ENCODE data around the gene MCRIP2. TPM values are rescaled to one million over a fixed set of nuclear protein-coding genes. Genes with fewer than 3 reads are reported as not detected.

MCRIP2 gene
- total RNA-seq, 1 experiment from 2014 or later, result 44.6 TPM

DNA sequence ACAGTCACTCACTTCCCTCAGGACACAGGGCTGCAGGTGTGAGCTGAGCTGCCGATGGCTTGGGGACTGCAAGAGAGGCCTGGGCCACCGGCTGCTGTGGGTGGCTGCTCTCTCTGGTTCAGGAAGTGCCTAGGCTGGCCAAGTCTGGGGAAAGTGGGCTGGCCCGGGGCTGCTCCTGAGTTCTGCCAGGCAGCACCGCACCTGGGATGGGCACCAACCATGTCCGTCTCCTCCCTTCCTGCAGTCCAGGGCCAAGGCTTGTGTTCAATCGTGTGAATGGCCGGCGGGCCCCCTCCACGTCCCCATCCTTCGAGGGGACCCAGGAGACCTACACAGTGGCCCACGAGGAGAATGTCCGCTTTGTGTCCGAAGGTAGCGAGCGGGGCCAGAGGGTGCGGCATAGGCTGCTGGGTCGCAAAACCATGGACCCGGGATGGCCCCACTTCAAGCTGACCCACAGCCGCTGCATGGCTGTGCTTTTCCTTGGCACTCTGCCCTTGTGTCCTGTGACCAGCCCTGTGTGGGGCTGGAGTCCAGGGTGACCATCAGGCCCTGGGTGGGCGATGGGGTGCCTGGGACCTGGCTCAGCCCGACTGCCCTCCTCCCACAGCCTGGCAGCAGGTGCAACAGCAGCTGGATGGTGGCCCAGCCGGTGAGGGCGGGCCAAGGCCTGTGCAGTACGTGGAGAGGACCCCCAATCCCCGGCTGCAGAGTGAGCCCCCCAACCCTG is 5.7 kb downstream of the MCRIP2 start:
- BruUV-seq (replicated peaks), result no TSS peak
- Mint-ChIP-seq H3K4me1 (ENCODE audit: insufficient read depth, unreplicated experiment) (peaks cover 17% of the 10 kb centered on the region), H3K4me3 (ENCODE audit: unreplicated experiment) (peak overlapping the region; percentile 38), H3K27ac (ENCODE audit: low read depth, unreplicated experiment) (no peak overlapping the region), H3K27me3 (ENCODE audit: insufficient read depth, unreplicated experiment) (no peaks in the 10 kb centered on the region), H3K9me3 (ENCODE audit: unreplicated experiment) (no peaks in the 10 kb centered on the region), H3K36me3 (ENCODE audit: insufficient read depth, unreplicated experiment) (peaks cover 35% of the 10 kb centered on the region)
- intact Hi-C loops (cut with micrococcal nuclease), result no loop called here
- ChIA-PET CTCF (interaction anchor here (0.5 to 1.4 kb wide), 8 partner anchors 12 to 77 kb away, joined by 3 to 7 read pairs (median 3); partner anchors contain the start of gene WDR24), POLR2A (interaction anchor here (0.9 to 2.8 kb wide), 9 partner anchors 10 to 68 kb away, joined by 3 to 17 read pairs (median 6); partner anchors contain the start of genes JMJD8, METTL26, RAB40C and RHOT2)
- no peak for DNase-seq (ENCODE audit: unreplicated experiment)
- TF ChIP-seq, protein P1, sequence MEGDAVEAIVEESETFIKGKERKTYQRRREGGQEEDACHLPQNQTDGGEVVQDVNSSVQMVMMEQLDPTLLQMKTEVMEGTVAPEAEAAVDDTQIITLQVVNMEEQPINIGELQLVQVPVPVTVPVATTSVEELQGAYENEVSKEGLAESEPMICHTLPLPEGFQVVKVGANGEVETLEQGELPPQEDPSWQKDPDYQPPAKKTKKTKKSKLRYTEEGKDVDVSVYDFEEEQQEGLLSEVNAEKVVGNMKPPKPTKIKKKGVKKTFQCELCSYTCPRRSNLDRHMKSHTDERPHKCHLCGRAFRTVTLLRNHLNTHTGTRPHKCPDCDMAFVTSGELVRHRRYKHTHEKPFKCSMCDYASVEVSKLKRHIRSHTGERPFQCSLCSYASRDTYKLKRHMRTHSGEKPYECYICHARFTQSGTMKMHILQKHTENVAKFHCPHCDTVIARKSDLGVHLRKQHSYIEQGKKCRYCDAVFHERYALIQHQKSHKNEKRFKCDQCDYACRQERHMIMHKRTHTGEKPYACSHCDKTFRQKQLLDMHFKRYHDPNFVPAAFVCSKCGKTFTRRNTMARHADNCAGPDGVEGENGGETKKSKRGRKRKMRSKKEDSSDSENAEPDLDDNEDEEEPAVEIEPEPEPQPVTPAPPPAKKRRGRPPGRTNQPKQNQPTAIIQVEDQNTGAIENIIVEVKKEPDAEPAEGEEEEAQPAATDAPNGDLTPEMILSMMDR (IDR thresholded peaks at IDR 0.05; ENCODE audit: unreplicated experiment), result no peak

DNA sequence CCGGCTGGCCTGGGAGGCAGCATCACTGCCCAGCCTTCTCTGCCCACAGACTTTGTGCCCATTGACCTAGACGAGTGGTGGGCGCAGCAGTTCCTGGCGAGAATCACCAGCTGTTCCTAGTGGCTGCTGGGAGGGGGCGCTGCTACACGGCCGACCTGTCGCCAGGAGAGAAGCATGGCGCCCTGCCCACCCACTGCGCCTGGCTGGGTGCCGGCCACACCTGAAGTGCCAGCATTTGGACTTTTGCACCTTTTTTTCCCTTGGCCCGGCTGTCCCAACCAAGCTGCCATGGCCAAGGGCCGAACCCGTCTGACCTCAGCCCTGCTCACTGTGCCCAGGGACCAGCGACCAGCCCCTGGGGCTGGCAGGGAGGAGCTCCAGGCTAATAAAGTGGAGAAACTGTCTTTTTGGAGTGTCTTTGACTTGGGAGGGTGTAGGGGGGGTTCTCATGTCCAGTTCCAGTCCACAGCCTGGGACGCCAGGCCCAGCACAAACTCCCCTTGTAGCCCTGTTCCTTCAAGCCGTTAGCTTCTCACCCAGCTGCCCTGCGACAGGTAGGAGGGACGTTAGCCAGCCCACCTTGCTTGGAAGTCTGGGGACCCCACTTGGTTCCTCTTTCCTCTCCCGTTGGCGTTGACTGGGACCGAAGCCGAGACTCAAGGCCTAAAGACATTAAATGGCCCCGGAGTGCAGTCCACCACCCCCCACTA is 6.6 kb downstream of the MCRIP2 start:
- intact Hi-C loops (cut with micrococcal nuclease), result loop anchor here (2.0 kb wide), 1 partner anchor 59 kb away; no protein-coding TSS in a partner anchor
- Mint-ChIP-seq H3K36me3 (ENCODE audit: insufficient read depth, unreplicated experiment) (peaks cover 32% of the 10 kb centered on the region), H3K4me3 (ENCODE audit: unreplicated experiment) (peak overlapping the region; percentile 74), H3K27me3 (ENCODE audit: insufficient read depth, unreplicated experiment) (no peaks in the 10 kb centered on the region), H3K4me1 (ENCODE audit: insufficient read depth, unreplicated experiment) (peaks cover 17% of the 10 kb centered on the region), H3K27ac (ENCODE audit: low read depth, unreplicated experiment) (peak overlapping the region; percentile 88), H3K9me3 (ENCODE audit: unreplicated experiment) (no peaks in the 10 kb centered on the region)
- ChIA-PET POLR2A (interaction anchor here (0.6 to 2.8 kb wide), 12 partner anchors 11 to 78 kb away, joined by 3 to 17 read pairs (median 4); partner anchors contain the start of genes CCDC78, JMJD8, METTL26 and RAB40C), CTCF (interaction anchor here (0.5 to 1.4 kb wide), 13 partner anchors 11 to 647 kb away, joined by 3 to 7 read pairs (median 3); partner anchors contain the start of gene WDR24)
- BruUV-seq (replicated peaks), result TSS peak; percentile 17
- DNase-seq (ENCODE audit: unreplicated experiment), result peak; percentile 63
- TF ChIP-seq, protein P1 (IDR thresholded peaks at IDR 0.05; ENCODE audit: unreplicated experiment), result peak; percentile 62

DNA sequence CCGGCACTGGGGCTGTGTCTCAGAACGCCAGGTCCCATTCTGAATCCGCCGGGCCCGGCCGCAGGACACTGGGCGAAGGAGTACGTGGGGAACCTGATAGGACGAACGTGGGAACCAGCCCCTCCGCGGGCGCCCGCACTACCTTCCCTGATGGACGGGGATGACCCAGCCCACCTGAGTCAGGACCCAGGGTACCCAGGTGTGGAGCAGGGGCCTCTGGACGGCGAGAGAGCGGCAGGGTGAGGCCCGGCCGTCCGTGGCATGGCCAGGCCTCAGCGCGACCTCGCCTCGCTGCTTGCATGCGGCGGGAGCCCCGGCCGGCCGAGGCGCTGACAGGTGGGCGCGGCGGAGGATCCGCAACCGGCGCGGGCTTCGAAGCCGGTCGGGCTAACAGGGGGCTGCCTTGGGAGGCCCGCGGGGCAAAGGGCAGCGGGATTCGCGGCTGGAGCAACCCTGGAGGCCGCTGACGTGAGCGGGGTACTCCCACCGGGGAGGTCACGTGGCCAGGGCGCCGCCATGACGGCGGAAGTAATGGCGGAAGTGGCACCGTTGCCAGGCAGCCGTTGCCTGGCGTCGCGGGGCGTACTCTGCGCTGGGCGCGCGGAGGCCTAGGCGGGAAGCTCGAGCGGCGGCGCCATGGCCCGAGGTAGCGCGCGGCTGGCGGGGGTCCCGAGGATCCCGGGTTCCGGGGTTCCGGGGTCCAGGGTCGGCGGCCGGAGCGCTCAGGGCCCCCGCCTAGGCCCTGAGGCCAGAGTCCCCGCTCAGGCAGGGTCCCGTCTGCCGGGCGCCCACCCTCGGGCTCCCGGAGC is 7.4 kb downstream of the MCRIP2 start, which contains the start of gene WDR90:
WDR90 (plus strand) TSS at position 585 of the 809 bp plus-strand sequence; CDS start at position 637, 52 bp downstream.
- Mint-ChIP-seq H3K27me3 (ENCODE audit: insufficient read depth, unreplicated experiment) (no peaks in the 10 kb centered on the region), H3K9me3 (ENCODE audit: unreplicated experiment) (no peaks in the 10 kb centered on the region), H3K36me3 (ENCODE audit: insufficient read depth, unreplicated experiment) (peaks cover 26% of the 10 kb centered on the region), H3K4me1 (ENCODE audit: insufficient read depth, unreplicated experiment) (peaks cover 14% of the 10 kb centered on the region), H3K27ac (ENCODE audit: low read depth, unreplicated experiment) (peak within 1 kb of the TSS; percentile 88), H3K4me3 (ENCODE audit: unreplicated experiment) (peak within 1 kb of the TSS; percentile 74)
- peak; percentile 91 for DNase-seq (ENCODE audit: unreplicated experiment)
- TF ChIP-seq, protein P1 (IDR thresholded peaks at IDR 0.05; ENCODE audit: unreplicated experiment), result no peak
- ChIA-PET POLR2A (interaction anchor here (0.6 to 2.8 kb wide), 15 partner anchors 12 to 122 kb away, joined by 3 to 17 read pairs (median 5); partner anchors contain the start of genes CAPN15, CCDC78, JMJD8 and METTL26), CTCF (interaction anchor here (0.6 to 1.5 kb wide), 10 partner anchors 10 to 646 kb away, joined by 3 to 7 read pairs (median 3); partner anchors contain the start of genes RHOT2 and WDR24)
- intact Hi-C loops (cut with micrococcal nuclease), result loop anchor here (2.0 kb wide), 1 partner anchor 60 kb away; no protein-coding TSS in a partner anchor
- TSS peak; percentile 69 for BruUV-seq (replicated peaks)
